ENCODE measurements around the gene FEN1. TPM values are rescaled to one million over a fixed set of nuclear protein-coding genes. Genes with fewer than 3 reads are reported as not detected.

The FEN1 gene
- polyA plus RNA-seq, 3 donors = 3.5 to 6.4 (median 4.3) TPM

- no peak overlapping the region for H3K4me2 ChIP-seq (replicated peaks; ENCODE audit: extremely low read depth, low read length, poor library complexity, severe bottlenecking)
- H2AFZ ChIP-seq (ENCODE audit: insufficient read depth, low read depth, low read length, poor library complexity, severe bottlenecking) = no peak overlapping the region
- intact Hi-C loops (cut with micrococcal nuclease) = no loop called here
- H3K4me3 ChIP-seq (replicated peaks in 1 of 3; ENCODE audit: low read depth in 2 of 3, low read length in 3 of 3) = no peak overlapping the region
- H4K20me1 ChIP-seq (ENCODE audit: insufficient read depth, low read length) = peaks cover 5% of the 10 kb centered on the region
- TF ChIP-seq, protein P1, sequence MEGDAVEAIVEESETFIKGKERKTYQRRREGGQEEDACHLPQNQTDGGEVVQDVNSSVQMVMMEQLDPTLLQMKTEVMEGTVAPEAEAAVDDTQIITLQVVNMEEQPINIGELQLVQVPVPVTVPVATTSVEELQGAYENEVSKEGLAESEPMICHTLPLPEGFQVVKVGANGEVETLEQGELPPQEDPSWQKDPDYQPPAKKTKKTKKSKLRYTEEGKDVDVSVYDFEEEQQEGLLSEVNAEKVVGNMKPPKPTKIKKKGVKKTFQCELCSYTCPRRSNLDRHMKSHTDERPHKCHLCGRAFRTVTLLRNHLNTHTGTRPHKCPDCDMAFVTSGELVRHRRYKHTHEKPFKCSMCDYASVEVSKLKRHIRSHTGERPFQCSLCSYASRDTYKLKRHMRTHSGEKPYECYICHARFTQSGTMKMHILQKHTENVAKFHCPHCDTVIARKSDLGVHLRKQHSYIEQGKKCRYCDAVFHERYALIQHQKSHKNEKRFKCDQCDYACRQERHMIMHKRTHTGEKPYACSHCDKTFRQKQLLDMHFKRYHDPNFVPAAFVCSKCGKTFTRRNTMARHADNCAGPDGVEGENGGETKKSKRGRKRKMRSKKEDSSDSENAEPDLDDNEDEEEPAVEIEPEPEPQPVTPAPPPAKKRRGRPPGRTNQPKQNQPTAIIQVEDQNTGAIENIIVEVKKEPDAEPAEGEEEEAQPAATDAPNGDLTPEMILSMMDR (IDR thresholded peaks at IDR 0.05) = no peak
- H3K36me3 ChIP-seq (replicated peaks in 1 of 2; ENCODE audit: control insufficient read depth in 1 of 2, insufficient read depth in 2 of 2, low read length in 2 of 2) = peaks cover 52 to 67% of the 10 kb centered on the region in 2 donors
- no peaks in the 10 kb centered on the region for H3K27me3 ChIP-seq (ENCODE audit: control insufficient read depth in 2 of 2, insufficient read depth in 2 of 2, low read length in 2 of 2)
- peaks cover 2% of the 10 kb centered on the region for H3K4me1 Mint-ChIP-seq
- peak overlapping the region in 1 of 7 donors; percentile 61 for H3K27ac Mint-ChIP-seq
- peaks cover 60 to 70% of the 10 kb centered on the region in 2 donors for H3K36me3 Mint-ChIP-seq
- H3K79me2 ChIP-seq (ENCODE audit: insufficient read depth, low read length) = peaks cover 15% of the 10 kb centered on the region
- no peak overlapping the region for H3K4me3 Mint-ChIP-seq
- no peaks in the 10 kb centered on the region for H3K9me3 ChIP-seq (replicated peaks in 1 of 2; ENCODE audit: control insufficient read depth in 1 of 2, insufficient read depth in 1 of 2, low read length in 2 of 2)
- 89% methylated on average over 7 of the region's 11 CpGs for WGBS (ENCODE audit: insufficient coverage)
- H3K27ac ChIP-seq (ENCODE audit: low read depth in 1 of 2, low read length in 2 of 2) = no peak overlapping the region
- DNase-seq = no peak
- no peak overlapping the region for H3K9ac ChIP-seq (ENCODE audit: insufficient read depth, low read length, poor library complexity, severe bottlenecking)
- H3K4me1 ChIP-seq (ENCODE audit: control insufficient read depth in 1 of 2, insufficient read depth in 2 of 2, low read length in 2 of 2) = no peaks in the 10 kb centered on the region
- H3K27me3 Mint-ChIP-seq (ENCODE audit: low read depth in 3 of 3) = peaks cover 0 to 3% (median 0%) of the 10 kb centered on the region in 3 donors
- H3K9me3 Mint-ChIP-seq = peaks cover 0 to 2% (median 0%) of the 10 kb centered on the region in 7 donors
These were observed 6.8 kb upstream of the FEN1 start for GRCh38 chr11:61785837-61786402.

DNA sequence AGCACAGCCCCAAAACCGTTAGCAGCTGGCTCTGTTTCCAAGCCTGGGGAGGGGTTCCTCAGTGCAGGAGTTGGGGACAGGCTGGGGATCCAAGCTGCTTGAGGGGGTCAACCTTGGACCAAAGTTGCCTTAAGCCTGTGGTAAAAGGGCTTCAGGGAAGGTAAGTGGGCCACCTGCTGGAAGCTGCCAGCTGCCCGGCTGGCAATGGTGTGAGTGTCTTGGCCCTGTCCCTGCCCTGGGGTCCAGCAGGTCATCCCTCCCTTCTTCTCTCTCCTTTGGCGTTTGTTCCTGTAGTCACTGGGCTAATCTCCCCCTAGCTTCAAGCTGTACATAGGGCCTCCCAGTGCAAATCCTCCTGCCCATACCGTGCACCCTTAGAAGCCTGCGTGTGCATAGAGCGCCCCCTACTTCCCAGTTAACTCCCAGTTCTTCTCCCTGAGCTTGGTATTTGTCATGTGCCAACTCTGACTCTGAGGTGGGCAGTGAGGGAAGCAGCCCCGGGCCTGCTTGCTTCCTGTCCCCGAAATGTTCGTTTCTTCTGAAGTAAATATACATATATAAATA is 4.7 kb upstream of the FEN1 start:
- H3K79me2 ChIP-seq (ENCODE audit: insufficient read depth, low read length) = peaks cover 35% of the 10 kb centered on the region
- peaks cover 5% of the 10 kb centered on the region for H4K20me1 ChIP-seq (ENCODE audit: insufficient read depth, low read length)
- Mint-ChIP-seq H3K9me3 (peaks cover 0 to 2% (median 0%) of the 10 kb centered on the region in 7 donors), H3K4me3 (no peak overlapping the region), H3K27ac (no peak overlapping the region), H3K27me3 (ENCODE audit: low read depth in 3 of 3) (peaks cover 0 to 3% (median 0%) of the 10 kb centered on the region in 3 donors), H3K36me3 (peaks cover 60 to 67% of the 10 kb centered on the region in 2 donors), H3K4me1 (peaks cover 10% of the 10 kb centered on the region)
- H2AFZ ChIP-seq (ENCODE audit: insufficient read depth, low read depth, low read length, poor library complexity, severe bottlenecking) = no peak overlapping the region
- no peak overlapping the region for H3K27ac ChIP-seq (ENCODE audit: low read depth in 1 of 2, low read length in 2 of 2)
- H3K27me3 ChIP-seq (ENCODE audit: control insufficient read depth in 2 of 2, insufficient read depth in 2 of 2, low read length in 2 of 2) = no peaks in the 10 kb centered on the region
- H3K9me3 ChIP-seq (replicated peaks in 1 of 2; ENCODE audit: control insufficient read depth in 1 of 2, insufficient read depth in 1 of 2, low read length in 2 of 2) = no peaks in the 10 kb centered on the region
- H3K9ac ChIP-seq (ENCODE audit: insufficient read depth, low read length, poor library complexity, severe bottlenecking) = no peak overlapping the region
- peaks cover 8 to 15% of the 10 kb centered on the region in 2 donors for H3K4me1 ChIP-seq (ENCODE audit: control insufficient read depth in 1 of 2, insufficient read depth in 2 of 2, low read length in 2 of 2)
- H3K4me2 ChIP-seq (replicated peaks; ENCODE audit: extremely low read depth, low read length, poor library complexity, severe bottlenecking) = no peak overlapping the region
- no peak overlapping the region for H3K4me3 ChIP-seq (replicated peaks in 1 of 3; ENCODE audit: low read depth in 2 of 3, low read length in 3 of 3)
- intact Hi-C loops (cut with micrococcal nuclease) = no loop called here
- DNase-seq = no peak
- H3K36me3 ChIP-seq (replicated peaks in 1 of 2; ENCODE audit: control insufficient read depth in 1 of 2, insufficient read depth in 2 of 2, low read length in 2 of 2) = peaks cover 52 to 67% of the 10 kb centered on the region in 2 donors
- no CpG with 5 or more reads among the region's 9 CpGs for WGBS (ENCODE audit: insufficient coverage)
- TF ChIP-seq, protein P1 (IDR thresholded peaks at IDR 0.05) = peak; percentile 17

Data from CD14-positive monocyte (primary cell).